Measurements from ENCODE around the gene CYSLTR2. TPM values are rescaled to one million over a fixed set of nuclear protein-coding genes. Genes with fewer than 3 reads are reported as not detected.
A peak's percentile ranks its signal among the peaks of the same experiment; 100 is the strongest.

CYSLTR2 gene, protein sequence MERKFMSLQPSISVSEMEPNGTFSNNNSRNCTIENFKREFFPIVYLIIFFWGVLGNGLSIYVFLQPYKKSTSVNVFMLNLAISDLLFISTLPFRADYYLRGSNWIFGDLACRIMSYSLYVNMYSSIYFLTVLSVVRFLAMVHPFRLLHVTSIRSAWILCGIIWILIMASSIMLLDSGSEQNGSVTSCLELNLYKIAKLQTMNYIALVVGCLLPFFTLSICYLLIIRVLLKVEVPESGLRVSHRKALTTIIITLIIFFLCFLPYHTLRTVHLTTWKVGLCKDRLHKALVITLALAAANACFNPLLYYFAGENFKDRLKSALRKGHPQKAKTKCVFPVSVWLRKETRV
- total RNA-seq: 1 to 10 TPM; 2.1 to 2.4 TPM

DNA sequence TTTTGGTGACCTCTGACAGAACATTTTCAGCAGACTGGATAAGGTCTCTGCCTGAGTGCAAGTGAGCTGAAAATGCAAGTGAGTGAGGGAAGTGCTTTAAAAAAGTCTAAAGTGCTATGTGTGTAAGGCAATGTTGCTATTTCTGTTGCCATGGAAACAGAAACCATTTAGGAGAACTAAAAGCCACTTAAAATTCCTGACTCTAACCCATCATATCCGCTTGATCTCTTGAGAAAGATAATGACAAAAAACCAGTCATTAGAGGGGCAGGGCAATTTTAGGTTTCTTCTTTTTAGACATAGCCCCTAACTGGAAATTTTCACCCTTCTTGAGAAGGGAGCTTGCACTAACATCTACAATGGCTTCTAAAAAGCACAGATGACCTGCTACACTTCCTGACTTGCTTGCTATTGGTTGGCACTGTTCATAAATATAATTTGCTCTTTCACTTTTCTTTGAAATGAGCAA lies at the start of gene CYSLTR2:
Gene CYSLTR2 (plus strand): TSS at position 458 of the 468 bp plus-strand sequence. CDS start 52,889 bp downstream, outside the sequence.
- Mint-ChIP-seq H3K4me3 (peak within 1 kb of the TSS; percentile 75), H3K36me3 (no peaks in the 10 kb centered on the region), H3K27me3 (no peaks in the 10 kb centered on the region), H3K9me3 (no peaks in the 10 kb centered on the region), H3K4me1 (ENCODE audit: low read depth) (peaks cover 33% of the 10 kb centered on the region), H3K27ac (peak within 1 kb of the TSS; percentile 81)
- intact Hi-C loops (cut with micrococcal nuclease): loop anchor here (2.0 to 10.0 kb wide), 7 partner anchors 79 to 556 kb away; partner anchors contain the start of genes FNDC3A, ITM2B and MED4
- CTCF ChIA-PET: interaction anchor here (1.2 kb wide), 1 partner anchor 116 kb away, joined by 4 read pairs; no protein-coding TSS in a partner anchor
- peak; percentile 16 for DNase-seq
- POLR2A ChIA-PET: interaction anchor here (1.5 kb wide), 1 partner anchor 13 kb away, joined by 4 read pairs; no protein-coding TSS in a partner anchor

DNA sequence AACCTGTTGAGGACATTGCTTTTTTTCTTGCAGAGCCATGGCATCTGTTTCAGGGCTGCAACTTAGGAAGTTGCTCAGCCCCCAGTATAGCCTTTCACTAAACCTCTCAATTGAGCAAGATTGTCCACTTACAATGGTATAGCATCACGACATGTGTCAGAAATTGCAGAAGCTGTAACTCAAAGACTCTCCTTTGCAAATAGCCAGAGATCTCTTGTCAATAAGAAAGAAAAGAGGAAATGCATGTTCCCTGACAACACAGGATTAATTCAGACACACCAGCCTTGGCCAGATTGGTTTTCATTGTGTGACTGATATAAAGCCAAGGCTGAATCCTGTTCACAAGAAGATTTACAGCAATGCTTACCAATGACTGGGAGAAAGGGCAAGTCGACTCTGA lies 38.7 kb upstream of the CYSLTR2 start:
- Mint-ChIP-seq H3K9me3 (peaks cover 18% of the 10 kb centered on the region), H3K4me1 (ENCODE audit: low read depth) (no peaks in the 10 kb centered on the region), H3K27ac (no peak overlapping the region), H3K27me3 (no peaks in the 10 kb centered on the region), H3K4me3 (no peak overlapping the region), H3K36me3 (peaks cover 4% of the 10 kb centered on the region)
- ChIA-PET POLR2A (no interaction called here), CTCF (interaction anchor here (0.6 kb wide), 1 partner anchor 10 kb away, joined by 3 read pairs; no protein-coding TSS in a partner anchor)
- intact Hi-C loops (cut with micrococcal nuclease): no loop called here
- no peak for DNase-seq

DNA sequence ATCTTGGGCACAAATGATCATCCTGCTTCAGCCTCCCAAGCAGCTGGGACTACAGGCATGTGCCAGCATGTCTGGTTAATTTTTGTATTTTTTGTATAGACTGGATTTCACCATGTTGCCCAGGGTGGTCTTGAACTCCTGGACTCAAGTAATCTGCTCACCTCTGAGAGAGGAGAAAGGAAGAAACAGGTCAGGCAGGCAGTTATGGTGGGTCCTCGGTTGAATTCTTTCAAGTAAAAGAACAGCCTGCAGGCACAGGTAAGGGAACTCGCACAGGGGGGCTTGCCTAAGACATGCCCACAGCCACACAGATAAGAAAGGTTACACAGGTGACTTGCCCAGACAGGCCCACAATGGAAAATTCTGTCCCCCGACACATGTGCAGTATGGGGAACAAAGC lies 34.8 kb upstream of the CYSLTR2 start:
- intact Hi-C loops (cut with micrococcal nuclease): no loop called here
- no peak overlapping the region for H3K27ac Mint-ChIP-seq
- DNase-seq: no peak

DNA sequence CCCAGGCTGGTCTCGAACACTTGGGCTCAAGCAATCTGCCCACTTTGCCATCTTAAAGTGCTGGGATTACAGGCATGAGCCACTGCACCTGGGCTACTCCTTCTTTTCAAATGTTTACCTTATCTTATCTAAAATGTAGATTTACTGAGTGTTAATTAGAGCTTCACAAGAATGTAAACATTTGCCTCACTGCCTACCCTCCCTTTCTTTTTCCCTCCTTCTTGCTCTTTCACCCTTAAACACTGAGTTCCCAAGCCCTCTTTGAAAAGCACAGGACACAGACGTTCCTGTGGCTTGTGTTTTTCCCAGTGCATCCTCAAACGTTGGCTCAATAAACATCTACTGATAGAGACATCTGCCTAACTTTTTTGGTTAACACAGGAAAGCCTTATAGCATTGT lies 32.7 kb upstream of the CYSLTR2 start:
- Mint-ChIP-seq H3K9me3 (peaks cover 40% of the 10 kb centered on the region), H3K27me3 (no peaks in the 10 kb centered on the region), H3K27ac (no peak overlapping the region), H3K4me3 (no peak overlapping the region), H3K4me1 (ENCODE audit: low read depth) (no peaks in the 10 kb centered on the region), H3K36me3 (peaks cover 16% of the 10 kb centered on the region)
- ChIA-PET CTCF (no interaction called here), POLR2A (no interaction called here)
- intact Hi-C loops (cut with micrococcal nuclease): no loop called here
- DNase-seq: no peak

More for the DNA sequence above, 34.8 kb upstream of the CYSLTR2 start:
- Mint-ChIP-seq H3K27me3 (no peaks in the 10 kb centered on the region), H3K36me3 (peaks cover 16% of the 10 kb centered on the region), H3K9me3 (peaks cover 42% of the 10 kb centered on the region), H3K4me1 (ENCODE audit: low read depth) (no peaks in the 10 kb centered on the region), H3K4me3 (no peak overlapping the region)
- POLR2A ChIA-PET: interaction anchor here (0.6 kb wide), 1 partner anchor 18 kb away, joined by 3 read pairs; no protein-coding TSS in a partner anchor
- CTCF ChIA-PET: no interaction called here

DNA sequence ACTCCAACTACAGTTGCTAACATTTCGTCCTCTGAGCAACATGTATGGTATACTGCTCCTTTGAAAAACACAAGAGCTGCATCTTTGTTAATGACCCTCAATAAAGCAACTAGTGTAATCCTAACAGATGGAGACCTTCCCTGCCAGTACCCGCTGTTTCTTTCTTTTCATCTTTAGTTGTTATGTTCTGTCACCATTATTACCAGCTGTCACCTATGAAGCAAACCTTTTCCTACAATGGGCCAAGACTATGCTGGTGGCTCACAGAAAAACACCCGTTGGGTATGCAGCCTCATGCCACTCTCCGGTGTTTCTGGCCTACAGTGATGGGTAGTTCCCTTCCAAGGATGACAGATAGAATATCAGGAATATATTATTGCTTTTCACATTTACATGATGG lies 29.7 kb upstream of the CYSLTR2 start:
- ChIA-PET POLR2A (no interaction called here), CTCF (interaction anchor here (0.5 kb wide), 1 partner anchor 297 kb away, joined by 3 read pairs; no protein-coding TSS in a partner anchor)
- H3K36me3 Mint-ChIP-seq: peaks cover 14% of the 10 kb centered on the region
- H3K27ac Mint-ChIP-seq: no peak overlapping the region
- H3K27me3 Mint-ChIP-seq: no peaks in the 10 kb centered on the region
- intact Hi-C loops (cut with micrococcal nuclease): no loop called here
- peaks cover 27% of the 10 kb centered on the region for H3K9me3 Mint-ChIP-seq
- no peak for DNase-seq
- no peak overlapping the region for H3K4me3 Mint-ChIP-seq
- no peaks in the 10 kb centered on the region for H3K4me1 Mint-ChIP-seq (ENCODE audit: low read depth)

DNA sequence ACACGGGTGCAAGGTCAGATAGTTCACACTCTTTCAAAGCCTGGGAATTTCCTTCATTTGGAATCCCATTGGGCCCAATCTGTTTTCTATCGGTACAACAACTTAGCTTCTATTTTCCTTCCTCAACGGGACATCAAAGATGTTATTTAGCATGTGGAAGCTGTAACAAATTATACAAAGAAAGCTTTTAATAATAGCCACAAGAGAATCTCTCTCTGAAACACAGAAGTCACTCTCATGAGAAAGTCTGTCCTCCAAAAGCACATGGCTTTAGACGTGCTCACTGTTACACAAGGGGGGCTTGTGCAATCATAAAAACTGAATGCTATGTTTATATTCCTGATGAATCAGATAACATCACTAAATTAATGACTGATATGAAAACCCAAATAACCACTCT lies 28.9 kb upstream of the CYSLTR2 start:
- Mint-ChIP-seq H3K27me3 (no peaks in the 10 kb centered on the region), H3K4me3 (no peak overlapping the region), H3K36me3 (peaks cover 14% of the 10 kb centered on the region), H3K4me1 (ENCODE audit: low read depth) (no peaks in the 10 kb centered on the region), H3K9me3 (peaks cover 26% of the 10 kb centered on the region), H3K27ac (no peak overlapping the region)
- ChIA-PET CTCF (interaction anchor here (0.5 to 1.0 kb wide), 2 partner anchors 10 to 110 kb away, joined by 3 read pairs; no protein-coding TSS in a partner anchor), POLR2A (no interaction called here)
- DNase-seq: no peak
- intact Hi-C loops (cut with micrococcal nuclease): no loop called here

DNA sequence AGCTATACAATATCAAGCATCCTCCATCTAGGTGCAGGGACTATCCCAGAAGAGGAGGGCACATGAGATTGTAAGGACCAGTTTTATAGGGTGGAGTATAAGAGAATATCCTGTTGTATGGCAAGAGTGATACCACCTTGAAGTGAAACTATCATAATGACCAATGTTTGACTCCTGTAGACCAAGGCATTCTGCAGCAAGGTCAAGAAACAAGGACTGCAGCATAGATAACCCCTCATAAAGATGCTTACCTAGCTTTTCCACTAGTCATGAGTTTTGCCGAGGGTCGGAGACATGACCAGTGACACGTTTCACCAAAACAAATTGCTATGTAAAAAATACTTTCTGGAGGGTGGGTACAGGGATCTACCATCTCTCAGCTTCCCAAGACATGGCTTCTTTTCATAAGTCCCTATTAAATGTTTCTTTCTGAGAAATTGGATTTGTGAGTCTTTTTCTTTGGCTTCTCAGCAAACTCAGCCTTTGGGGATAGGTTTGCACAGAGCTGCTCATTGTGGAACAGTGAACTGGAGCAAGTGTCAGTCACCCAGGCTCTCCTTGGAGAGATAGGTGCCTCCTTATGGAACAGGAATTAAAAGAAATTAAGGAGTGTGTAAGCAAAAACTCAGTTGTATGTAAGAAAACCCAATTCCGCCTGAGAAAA lies 28.2 kb upstream of the CYSLTR2 start:
- no peak for DNase-seq
- intact Hi-C loops (cut with micrococcal nuclease): no loop called here
- Mint-ChIP-seq H3K27ac (no peak overlapping the region), H3K9me3 (peaks cover 20% of the 10 kb centered on the region), H3K4me3 (no peak overlapping the region), H3K4me1 (ENCODE audit: low read depth) (no peaks in the 10 kb centered on the region), H3K27me3 (no peaks in the 10 kb centered on the region), H3K36me3 (peaks cover 7% of the 10 kb centered on the region)
- ChIA-PET CTCF (interaction anchor here (1.0 kb wide), 1 partner anchor 111 kb away, joined by 3 read pairs; no protein-coding TSS in a partner anchor), POLR2A (no interaction called here)

DNA sequence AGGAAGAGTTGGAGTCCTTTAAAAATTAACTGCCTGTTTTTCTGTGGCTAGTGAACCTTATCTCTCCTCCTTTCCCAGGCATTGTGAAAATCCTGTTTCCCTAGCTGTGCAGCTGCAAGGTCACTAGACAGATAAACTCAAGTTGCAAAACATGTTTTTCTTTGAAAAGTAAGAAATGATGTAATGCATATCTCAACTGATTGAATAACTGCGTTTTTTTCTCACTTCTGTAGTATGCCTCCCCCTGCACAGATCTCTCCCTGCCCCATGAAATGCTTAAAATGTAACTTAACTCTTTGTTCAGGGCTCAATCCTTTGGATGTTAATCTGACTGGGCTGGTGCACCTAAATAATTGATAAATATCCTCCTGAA lies 27.7 kb upstream of the CYSLTR2 start:
- Mint-ChIP-seq H3K36me3 (peaks cover 7% of the 10 kb centered on the region), H3K4me1 (ENCODE audit: low read depth) (no peaks in the 10 kb centered on the region), H3K27ac (no peak overlapping the region), H3K9me3 (peaks cover 17% of the 10 kb centered on the region), H3K4me3 (no peak overlapping the region), H3K27me3 (no peaks in the 10 kb centered on the region)
- intact Hi-C loops (cut with micrococcal nuclease): no loop called here
- DNase-seq: no peak
- ChIA-PET POLR2A (no interaction called here), CTCF (no interaction called here)

DNA sequence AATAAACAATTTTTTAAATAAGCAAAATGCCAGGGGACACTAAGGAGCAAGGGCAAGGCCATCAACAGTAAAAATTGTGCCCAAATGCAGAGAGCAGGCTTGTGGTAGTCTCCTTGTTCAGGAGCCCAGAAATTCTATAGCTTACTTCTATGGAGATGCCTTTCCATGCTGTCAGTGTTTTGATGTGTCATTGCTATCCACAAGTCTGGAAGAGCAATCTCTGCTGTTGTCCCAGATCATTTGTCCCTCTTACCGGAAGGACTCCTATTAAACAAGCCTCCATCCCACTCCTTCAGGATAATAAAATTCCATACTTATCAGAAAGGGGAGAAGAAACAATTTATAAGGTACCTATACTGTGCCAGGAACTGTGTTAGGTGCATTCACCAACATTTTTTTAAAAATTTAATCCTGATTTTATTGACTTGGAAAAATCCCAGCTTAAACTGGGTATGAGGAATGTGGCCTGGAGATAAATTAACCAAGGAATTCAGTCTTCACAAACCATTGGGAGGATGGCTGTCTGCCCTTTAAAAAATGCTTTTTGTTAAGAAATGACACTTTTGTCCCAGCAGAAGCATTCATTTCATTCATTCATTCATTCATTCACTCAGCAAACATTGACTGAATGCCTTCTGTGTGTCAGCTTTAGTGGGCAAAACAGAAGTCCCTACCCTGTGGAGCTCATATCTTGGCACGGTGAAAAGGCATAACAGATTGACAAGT lies 26.8 kb upstream of the CYSLTR2 start:
- Mint-ChIP-seq H3K4me1 (ENCODE audit: low read depth) (no peaks in the 10 kb centered on the region), H3K36me3 (no peaks in the 10 kb centered on the region), H3K4me3 (no peak overlapping the region), H3K9me3 (peaks cover 9% of the 10 kb centered on the region), H3K27me3 (no peaks in the 10 kb centered on the region), H3K27ac (no peak overlapping the region)
- DNase-seq: no peak
- CTCF ChIA-PET: no interaction called here
- POLR2A ChIA-PET: no interaction called here
- intact Hi-C loops (cut with micrococcal nuclease): no loop called here

DNA sequence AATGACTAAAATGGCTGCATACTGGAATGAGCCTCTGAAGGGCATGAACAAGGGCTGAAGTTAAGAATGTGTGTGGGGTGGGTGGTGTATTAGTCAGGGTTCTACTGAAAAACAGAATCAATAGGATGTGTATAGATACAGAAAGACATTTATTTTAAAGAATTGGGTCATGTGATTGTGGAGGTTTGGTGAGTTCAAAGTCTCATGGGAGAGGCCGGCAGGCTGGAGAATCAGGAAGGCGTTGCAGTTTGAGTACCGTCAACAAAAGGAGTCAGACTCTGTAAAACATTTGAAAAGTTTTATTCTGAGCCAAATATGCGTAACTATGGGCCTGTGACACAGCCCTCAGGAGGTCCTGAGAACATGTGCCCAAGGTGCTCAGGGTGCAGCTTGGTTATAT lies 24.5 kb upstream of the CYSLTR2 start:
- H3K27ac Mint-ChIP-seq: no peak overlapping the region
- no peak for DNase-seq
- CTCF ChIA-PET: no interaction called here
- H3K4me1 Mint-ChIP-seq (ENCODE audit: low read depth): no peaks in the 10 kb centered on the region
- intact Hi-C loops (cut with micrococcal nuclease): no loop called here
- no peak overlapping the region for H3K4me3 Mint-ChIP-seq
- POLR2A ChIA-PET: no interaction called here
- peaks cover 1% of the 10 kb centered on the region for H3K9me3 Mint-ChIP-seq
- H3K27me3 Mint-ChIP-seq: no peaks in the 10 kb centered on the region
- H3K36me3 Mint-ChIP-seq: no peaks in the 10 kb centered on the region

DNA sequence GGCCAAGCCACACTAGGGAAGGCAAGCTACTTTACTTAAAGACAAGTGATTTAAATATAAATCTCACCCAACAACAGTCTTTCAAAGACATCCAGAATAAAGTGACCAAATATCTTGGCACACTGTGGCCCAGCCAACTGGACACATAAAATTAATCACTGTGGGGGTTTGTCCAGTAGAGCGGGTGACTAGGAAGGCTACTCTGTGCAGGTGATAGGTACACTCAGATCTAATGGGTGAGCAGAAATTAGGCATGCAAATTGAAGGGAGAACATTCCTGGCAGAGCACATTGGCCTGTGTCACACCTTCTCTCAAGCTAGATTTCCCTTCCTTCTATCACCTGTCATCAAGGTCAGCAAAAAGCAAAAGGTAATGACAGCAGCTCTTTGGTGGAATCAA lies 23.4 kb upstream of the CYSLTR2 start:
- Mint-ChIP-seq H3K27ac (no peak overlapping the region), H3K4me3 (no peak overlapping the region), H3K36me3 (no peaks in the 10 kb centered on the region), H3K4me1 (ENCODE audit: low read depth) (no peaks in the 10 kb centered on the region), H3K27me3 (no peaks in the 10 kb centered on the region), H3K9me3 (peaks cover 8% of the 10 kb centered on the region)
- intact Hi-C loops (cut with micrococcal nuclease): no loop called here
- DNase-seq: no peak
- CTCF ChIA-PET: no interaction called here
- POLR2A ChIA-PET: no interaction called here

DNA sequence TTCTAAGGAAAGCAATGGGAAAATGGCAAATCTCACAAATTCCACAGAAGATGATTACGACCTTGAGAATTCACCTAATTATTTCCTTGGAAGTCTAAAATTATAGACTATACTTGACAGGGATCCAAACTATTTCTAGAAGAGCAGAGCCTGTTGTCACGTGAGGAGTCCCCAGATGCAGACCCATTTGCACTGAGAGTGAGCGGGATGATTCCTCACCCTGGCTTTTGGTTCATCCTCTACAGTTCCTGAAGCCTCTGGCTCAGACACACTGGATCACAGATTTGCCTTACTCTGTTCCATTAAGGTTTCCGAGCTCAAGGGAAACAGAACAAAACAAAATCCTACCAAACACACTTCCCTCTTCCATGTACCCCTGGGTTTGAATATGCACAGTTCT lies 23.0 kb upstream of the CYSLTR2 start:
- POLR2A ChIA-PET: no interaction called here
- DNase-seq: no peak
- Mint-ChIP-seq H3K4me3 (no peak overlapping the region), H3K4me1 (ENCODE audit: low read depth) (no peaks in the 10 kb centered on the region), H3K36me3 (no peaks in the 10 kb centered on the region), H3K27me3 (no peaks in the 10 kb centered on the region), H3K9me3 (peaks cover 8% of the 10 kb centered on the region), H3K27ac (no peak overlapping the region)
- CTCF ChIA-PET: no interaction called here
- intact Hi-C loops (cut with micrococcal nuclease): no loop called here
